Smooth muscle cell (in vitro differentiated cells): ENCODE results near the gene MRTFB. TPM values are rescaled to one million over a fixed set of nuclear protein-coding genes. Genes with fewer than 3 reads are reported as not detected.

Experiments used
- DNase-seq: peaks from one replicate; lab custom pipeline; 2025; ENCODE audit not compliant: unreplicated experiment; lab: John Stamatoyannopoulos, UW
- H2AFZ ChIP-seq: fragments of 200-600 bp; sonication (generic); 2 replicates; pipeline ENCODE4 v1.6.0; 2016; ENCODE audit warnings: antibody characterized with exemption, low read depth, mild to moderate bottlenecking
- H3F3A ChIP-seq: fragments of 200-600 bp; sonication (generic); 2 replicates; pipeline ENCODE4 v1.6.0; 2017; ENCODE audit warnings: antibody characterized with exemption, low read depth
- H3K27ac ChIP-seq: fragments of 200-600 bp; sonication (generic); 2 replicates; pipeline ENCODE4 v1.5.1; 2016; ENCODE audit warnings: low read depth, mild to moderate bottlenecking
- H3K27me3 ChIP-seq: fragments of 200-600 bp; sonication (generic); 2 replicates; pipeline ENCODE4 v1.6.1; 2016; ENCODE audit warnings: low read depth, mild to moderate bottlenecking
- H3K36me3 ChIP-seq: fragments of 200-600 bp; sonication (generic); 2 replicates; pipeline ENCODE4 v1.5.1; 2016; ENCODE audit warnings: low read depth
- H3K4me1 ChIP-seq: fragments of 200-600 bp; sonication (generic); 2 replicates; pipeline ENCODE4 v1.5.1; 2016; ENCODE audit warnings: low read depth
- H3K4me2 ChIP-seq: fragments of 200-600 bp; sonication (generic); 2 replicates; pipeline ENCODE4 v1.6.0; 2016; ENCODE audit warnings: mild to moderate bottlenecking
- H3K4me3 ChIP-seq: fragments of 200-600 bp; sonication (generic); 2 replicates; pipeline ENCODE4 v1.5.1; 2016; ENCODE audit warnings: mild to moderate bottlenecking
- H3K79me2 ChIP-seq: fragments of 200-600 bp; sonication (generic); 2 replicates; pipeline ENCODE4 v1.6.0; 2016; ENCODE audit warnings: low read depth, mild to moderate bottlenecking
- H3K9ac ChIP-seq: fragments of 200-600 bp; sonication (generic); 2 replicates; pipeline ENCODE4 v1.6.0; 2016; ENCODE audit warnings: low read depth
- H3K9me3 ChIP-seq: fragments of 200-600 bp; sonication (generic); replicated peaks from 2 replicates; pipeline ENCODE4 v1.5.1; 2016; ENCODE audit warnings: low read depth
- H4K20me1 ChIP-seq: fragments of 200-600 bp; sonication (generic); 2 replicates; pipeline ENCODE4 v1.6.0; 2016; ENCODE audit warnings: low read depth
- CTCF ChIP-seq: fragments of 200-600 bp; sonication (generic); IDR thresholded peaks from 2 replicates; pipeline ENCODE4 v1.5.1; 2017; ENCODE audit warnings: borderline replicate concordance, mild to moderate bottlenecking, antibody characterized with exemption; ENCODE audit not compliant: insufficient read depth, poor library complexity, severe bottlenecking
- WGBS: methylation state at CpG from one replicate; pipeline ENCODE4 v1.1.7; 2016; ENCODE audit warnings: low lambda C conversion rate; 5-methylcytosine and 5-hydroxymethylcytosine counted together
- polyA plus RNA-seq: library from polyadenylated mRNA; unstranded; fragments of >200 nt; fragmentation: Nextera tagmentation; extraction: Ambion mirVana; gene quantifications from 2 replicates; pipeline ENCODE4 v1.2.1, GENCODE V29; 2016
- total RNA-seq: library from RNA; depleted of rRNA; stranded (reverse); fragments of >200 nt; gene quantifications from 2 replicates; pipeline ENCODE4 v1.2.3, GENCODE V29; 2014

Gene MRTFB
- total and polyA plus RNA-seq, 2 experiments from 2014 or later = 6.8 to 22.6 TPM

DNA sequence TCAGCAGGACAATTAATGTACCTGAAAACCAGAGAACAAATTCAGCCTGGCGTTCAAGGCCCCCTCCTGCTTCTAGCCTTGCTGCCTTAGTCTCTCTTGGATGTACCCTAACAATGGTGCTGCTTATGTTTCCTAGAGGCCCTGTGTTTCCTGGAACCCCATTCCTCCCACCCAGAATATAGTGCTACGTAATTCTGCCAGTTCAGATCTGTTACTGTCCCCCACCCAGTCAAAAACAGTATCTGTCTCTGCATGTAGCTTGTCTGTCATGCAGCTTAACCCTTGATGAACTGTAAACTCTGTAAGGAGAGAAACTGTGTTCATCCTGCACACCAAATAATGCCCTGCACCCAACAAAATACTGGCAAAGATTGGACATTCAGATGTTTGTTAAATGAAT is 6.8 kb downstream of the MRTFB start:
- no peak for DNase-seq
- H3K36me3 ChIP-seq = no peaks in the 10 kb centered on the region

DNA sequence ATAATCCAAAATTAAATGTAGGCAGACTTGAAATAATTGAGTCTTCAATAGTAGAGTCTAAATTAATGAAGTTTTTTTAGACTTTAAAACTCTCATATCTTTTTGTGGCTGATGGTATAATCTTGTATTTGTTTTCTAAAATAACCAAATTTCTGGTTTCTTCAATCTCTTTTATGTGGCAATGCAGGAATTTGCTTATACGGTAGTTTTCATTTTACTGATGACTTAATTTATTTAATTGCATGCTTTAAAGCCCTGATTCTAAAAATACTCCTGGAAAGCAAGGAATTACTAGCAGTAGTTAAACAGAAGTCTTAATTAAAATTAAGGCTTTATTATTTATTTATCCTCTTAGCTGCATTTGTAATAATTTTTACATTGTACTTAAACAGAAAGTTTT is 15.4 kb downstream of the MRTFB start:
- H3K27me3 ChIP-seq = no peaks in the 10 kb centered on the region

More for the DNA sequence above, 6.8 kb downstream of the MRTFB start:
- Histone ChIP-seq H3K4me2 (no peak overlapping the region), H2AFZ (no peak overlapping the region), H3K27me3 (no peaks in the 10 kb centered on the region), H3K9me3 (no peaks in the 10 kb centered on the region), H3K4me3 (no peak overlapping the region), H3K27ac (no peak overlapping the region), H3F3A (no peaks in the 10 kb centered on the region), H3K4me1 (no peaks in the 10 kb centered on the region), H3K79me2 (peaks cover 83% of the 10 kb centered on the region), H4K20me1 (peaks cover 31% of the 10 kb centered on the region), H3K9ac (no peak overlapping the region)
- WGBS = 71% methylated on average over 2 of the region's 2 CpGs
- no peak for TF ChIP-seq CTCF

GRCh38 chr16:14087181-14087580 is 16.1 kb downstream of the MRTFB start:
- H3F3A ChIP-seq = no peaks in the 10 kb centered on the region
- peaks cover 7% of the 10 kb centered on the region for H3K4me1 ChIP-seq
- DNase-seq = no peak
- H3K27me3 ChIP-seq = no peaks in the 10 kb centered on the region
- H3K9me3 ChIP-seq = no peaks in the 10 kb centered on the region
- no peaks in the 10 kb centered on the region for H3K36me3 ChIP-seq
- peaks cover 69% of the 10 kb centered on the region for H4K20me1 ChIP-seq
- no peak overlapping the region for H3K4me2 ChIP-seq
- WGBS = 93% methylated on average over 1 of the region's 1 CpG
- no peak overlapping the region for H2AFZ ChIP-seq
- H3K4me3 ChIP-seq = no peak overlapping the region
- peaks cover 80% of the 10 kb centered on the region for H3K79me2 ChIP-seq
- TF ChIP-seq CTCF = no peak
- H3K27ac ChIP-seq = no peak overlapping the region
- H3K9ac ChIP-seq = no peak overlapping the region

More for the DNA sequence above, 15.4 kb downstream of the MRTFB start:
- H3K27ac ChIP-seq = peak overlapping the region; percentile 20
- H3K4me1 ChIP-seq = peaks cover 7% of the 10 kb centered on the region
- H3K9me3 ChIP-seq = no peaks in the 10 kb centered on the region
- H2AFZ ChIP-seq = no peak overlapping the region
- peak overlapping the region; percentile 54 for H3K4me2 ChIP-seq
- no peaks in the 10 kb centered on the region for H3K36me3 ChIP-seq
- no peaks in the 10 kb centered on the region for H3F3A ChIP-seq
- H4K20me1 ChIP-seq = peaks cover 66% of the 10 kb centered on the region
- peaks cover 77% of the 10 kb centered on the region for H3K79me2 ChIP-seq
- 12% methylated on average over 1 of the region's 1 CpG for WGBS
- H3K9ac ChIP-seq = no peak overlapping the region
- no peak for TF ChIP-seq CTCF
- H3K4me3 ChIP-seq = no peak overlapping the region
- no peak for DNase-seq

DNA sequence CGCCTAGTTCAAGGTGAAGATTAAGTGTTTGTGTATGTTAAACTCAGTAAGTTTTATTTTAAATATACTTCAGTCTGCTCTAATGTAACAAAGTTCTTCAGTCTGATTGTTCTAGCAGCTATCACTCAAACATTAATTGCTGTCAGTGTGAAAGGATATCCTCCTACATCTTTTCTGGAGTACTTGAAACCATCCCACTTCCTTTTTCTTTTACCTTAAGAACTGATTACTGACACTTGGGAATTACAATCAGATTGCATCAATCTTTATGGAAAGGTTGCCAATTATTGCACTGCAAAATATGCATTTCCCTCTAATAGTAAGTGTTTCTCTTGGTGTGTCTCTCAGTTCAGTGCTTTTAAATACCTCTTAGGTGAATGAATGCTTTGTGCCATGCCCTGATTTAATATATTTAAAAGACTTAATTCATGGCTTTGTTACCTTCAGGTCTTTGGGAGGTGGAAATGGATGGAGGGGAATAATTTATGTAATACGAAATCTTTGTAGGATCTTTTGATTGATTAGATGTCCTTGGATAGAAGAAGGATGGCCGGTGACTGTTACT is 16.6 kb downstream of the MRTFB start:
- no peaks in the 10 kb centered on the region for H3F3A ChIP-seq
- H3K4me1 ChIP-seq = peaks cover 7% of the 10 kb centered on the region
- no peak overlapping the region for H3K4me2 ChIP-seq
- no peaks in the 10 kb centered on the region for H3K27me3 ChIP-seq
- H2AFZ ChIP-seq = no peak overlapping the region
- WGBS = 93% methylated on average over 3 of the region's 3 CpGs
- H3K4me3 ChIP-seq = no peak overlapping the region
- peaks cover 71% of the 10 kb centered on the region for H4K20me1 ChIP-seq
- H3K9ac ChIP-seq = no peak overlapping the region
- H3K9me3 ChIP-seq = no peaks in the 10 kb centered on the region
- no peak overlapping the region for H3K27ac ChIP-seq
- H3K79me2 ChIP-seq = peaks cover 80% of the 10 kb centered on the region
- DNase-seq = no peak
- TF ChIP-seq CTCF = no peak
- H3K36me3 ChIP-seq = no peaks in the 10 kb centered on the region
